PC-9 (cell line): Measurements from ENCODE around the gene SPOCK2. TPM values are rescaled to one million over a fixed set of nuclear protein-coding genes. Genes with fewer than 3 reads are reported as not detected.

ENCODE experiments used
- BruUV-seq: library from RNA; stranded (reverse); fragments of 400-500 nt; replicated peaks from 2 replicates; lab custom pipeline; 2021; lab: Mats Ljungman, UMichigan
- CTCF ChIA-PET: fragments of 300-600 bp; sonication (Branson Sonifier 250); formaldehyde crosslinking; loops from one replicate; lab custom pipeline; 2022; ENCODE audit warnings: antibody characterized with exemption; lab: Charles Lee
- POLR2A ChIA-PET: fragments of 300-600 bp; sonication (Branson Sonifier 250); formaldehyde crosslinking; loops from one replicate; lab custom pipeline; 2022; ENCODE audit warnings: antibody characterized with exemption; ENCODE audit not compliant: unreplicated experiment; lab: Charles Lee
- DNase-seq, 2 experiments: peaks; one replicate each; pipeline versions ENCODE4 v3.0.0 to v3.0.0-alpha.2; 2015 to 2022; ENCODE audit warnings: mixed read lengths in 1 of 2
- H2AFZ ChIP-seq: fragments of 200-600 bp; sonication (generic); 2 replicates; pipeline ENCODE4 v1.8.1; 2017; ENCODE audit warnings: antibody characterized with exemption
- H3F3A ChIP-seq: fragments of 200-600 bp; sonication (generic); 2 replicates; pipeline ENCODE4 v1.8.1; 2017; ENCODE audit warnings: antibody characterized with exemption, mild to moderate bottlenecking, low read depth; ENCODE audit not compliant: insufficient read depth
- H3K27ac ChIP-seq: fragments of 200-600 bp; sonication (generic); 2 replicates; pipeline ENCODE4 v1.6.1; 2016; ENCODE audit warnings: mixed run types
- H3K27me3 ChIP-seq: fragments of 200-600 bp; sonication (generic); 2 replicates; pipeline ENCODE4 v1.6.1; 2016; ENCODE audit warnings: low read depth, mixed run types; ENCODE audit not compliant: insufficient read depth
- H3K36me3 ChIP-seq: fragments of 200-600 bp; sonication (generic); 2 replicates; pipeline ENCODE4 v1.6.1; 2016; ENCODE audit warnings: low read depth, mixed run types
- H3K4me1 ChIP-seq: fragments of 200-600 bp; sonication (generic); replicated peaks from 2 replicates; pipeline ENCODE4 v1.6.1; 2016; ENCODE audit warnings: mixed run types; ENCODE audit not compliant: insufficient read depth
- H3K4me2 ChIP-seq: fragments of 200-600 bp; sonication (generic); 2 replicates; pipeline ENCODE4 v1.6.1; 2017; ENCODE audit warnings: mixed run types
- H3K4me3 ChIP-seq: fragments of 200-600 bp; sonication (generic); 2 replicates; pipeline ENCODE4 v1.6.1; 2016; ENCODE audit warnings: mixed run types
- H3K79me2 ChIP-seq: fragments of 200-600 bp; sonication (generic); 2 replicates; pipeline ENCODE4 v1.6.1; 2017; ENCODE audit warnings: low read depth, mixed run types
- H3K9me2 ChIP-seq: fragments of 200-600 bp; sonication (generic); 2 replicates; pipeline ENCODE4 v1.8.1; 2017; ENCODE audit warnings: mild to moderate bottlenecking; ENCODE audit not compliant: insufficient read depth
- H3K9me3 ChIP-seq: fragments of 200-600 bp; sonication (generic); 2 replicates; pipeline ENCODE4 v1.8.1; 2016; ENCODE audit warnings: low read depth; ENCODE audit not compliant: insufficient read depth
- H4K20me1 ChIP-seq: fragments of 200-600 bp; sonication (generic); 2 replicates; pipeline ENCODE4 v1.8.1; 2017; ENCODE audit not compliant: insufficient read depth
- CTCF ChIP-seq: fragments of 200-600 bp; sonication (generic); conservative IDR thresholded peaks from 2 replicates; pipeline ENCODE4 v1.6.1; 2017; ENCODE audit warnings: mixed run types, antibody characterized with exemption, mild to moderate bottlenecking, moderate library complexity
- EZH2 ChIP-seq: fragments of 200-600 bp; sonication (generic); IDR thresholded peaks from 2 replicates; pipeline ENCODE4 v1.8.0; 2017; ENCODE audit warnings: antibody characterized with exemption, low read depth
- intact Hi-C: fragments of 100-400 bp; cut with micrococcal nuclease; formaldehyde crosslinking; loops from one replicate; pipeline ENCODE4 v1.10.0; 2022; ENCODE audit not compliant: unreplicated experiment
- total RNA-seq: library from RNA; stranded (reverse); gene quantifications from 2 replicates; pipeline ENCODE4 v1.2.3, GENCODE V29; 2021

The SPOCK2 gene
- total RNA-seq, 1 experiment from 2014 or later: 5.3 TPM

GRCh38 chr10:72015841-72016240 lies 72.5 kb downstream of the SPOCK2 start:
- Histone ChIP-seq H3K27ac (no peak overlapping the region), H3K79me2 (no peaks in the 10 kb centered on the region), H3K4me1 (no peaks in the 10 kb centered on the region), H3K9me2 (no peaks in the 10 kb centered on the region), H3K9me3 (no peaks in the 10 kb centered on the region), H4K20me1 (no peaks in the 10 kb centered on the region), H3F3A (no peaks in the 10 kb centered on the region), H3K27me3 (no peaks in the 10 kb centered on the region), H2AFZ (no peak overlapping the region), H3K36me3 (no peaks in the 10 kb centered on the region), H3K4me2 (no peak overlapping the region), H3K4me3 (no peak overlapping the region)
- ChIA-PET CTCF (no interaction called here), POLR2A (no interaction called here)
- no TSS peak for BruUV-seq
- TF ChIP-seq CTCF (no peak), EZH2 (no peak)
- no peak for DNase-seq
- intact Hi-C loops: no loop called here

DNA sequence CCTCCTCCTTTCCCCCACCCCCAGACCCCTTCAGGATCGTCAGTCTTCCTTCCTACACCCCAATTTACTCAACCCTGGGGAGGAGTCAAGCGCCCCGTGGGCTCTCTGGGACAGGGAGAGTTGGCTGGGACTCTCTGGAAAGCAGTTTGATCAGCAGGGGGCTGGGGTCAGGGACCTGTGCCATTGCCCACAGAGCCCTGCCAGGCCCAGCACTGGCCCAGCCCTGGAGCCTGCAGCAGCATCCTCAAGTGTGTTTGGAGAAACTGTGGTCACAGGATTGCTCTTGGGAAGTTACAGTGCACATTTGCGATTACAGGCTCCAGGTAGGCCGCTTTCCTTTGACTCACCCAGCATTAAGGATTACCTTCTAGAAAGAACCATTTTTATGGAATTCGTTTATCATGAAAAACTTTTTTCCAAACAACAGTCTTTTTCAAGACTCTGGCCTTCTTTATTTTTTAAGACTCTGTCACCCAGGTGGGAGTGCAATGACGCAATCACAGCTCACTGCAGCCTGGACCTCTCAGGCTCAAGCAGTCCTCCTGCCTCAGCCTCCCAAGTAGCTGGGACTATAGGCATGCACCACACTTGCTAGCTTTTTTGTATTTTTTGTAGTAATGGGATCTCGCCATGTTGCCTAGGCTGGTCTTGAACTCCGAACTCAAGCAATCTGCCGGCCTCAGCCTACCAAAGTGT lies 73.4 kb downstream of the SPOCK2 start:
- no peaks in the 10 kb centered on the region for H3K79me2 ChIP-seq
- no peaks in the 10 kb centered on the region for H3K4me1 ChIP-seq
- no peaks in the 10 kb centered on the region for H3K36me3 ChIP-seq
- no peaks in the 10 kb centered on the region for H3F3A ChIP-seq
- no peak overlapping the region for H3K4me3 ChIP-seq
- no peak for DNase-seq
- ChIA-PET CTCF (no interaction called here), POLR2A (interaction anchor here (0.6 kb wide), 1 partner anchor 13 kb away, joined by 11 read pairs; no protein-coding TSS in a partner anchor)
- H4K20me1 ChIP-seq: no peaks in the 10 kb centered on the region
- H3K9me3 ChIP-seq: no peaks in the 10 kb centered on the region
- no peak for TF ChIP-seq EZH2
- no peak for TF ChIP-seq CTCF
- H3K27ac ChIP-seq: no peak overlapping the region
- BruUV-seq: no TSS peak
- H2AFZ ChIP-seq: no peak overlapping the region
- intact Hi-C loops: no loop called here
- no peaks in the 10 kb centered on the region for H3K27me3 ChIP-seq
- no peaks in the 10 kb centered on the region for H3K9me2 ChIP-seq
- no peak overlapping the region for H3K4me2 ChIP-seq

GRCh38 chr10:72014197-72014596 lies 74.2 kb downstream of the SPOCK2 start:
- no peak overlapping the region for H3K27ac ChIP-seq
- no peaks in the 10 kb centered on the region for H3K36me3 ChIP-seq
- DNase-seq: no peak
- H2AFZ ChIP-seq: no peak overlapping the region
- H3K4me3 ChIP-seq: no peak overlapping the region
- no peak overlapping the region for H3K4me2 ChIP-seq
- no peaks in the 10 kb centered on the region for H3K27me3 ChIP-seq
- H3K9me2 ChIP-seq: no peaks in the 10 kb centered on the region
- BruUV-seq: no TSS peak
- H3F3A ChIP-seq: no peaks in the 10 kb centered on the region
- no peak for TF ChIP-seq EZH2
- TF ChIP-seq CTCF: no peak
- ChIA-PET POLR2A (interaction anchor here (0.6 kb wide), 2 partner anchors 14 to 37 kb away, joined by 11 to 13 read pairs; no protein-coding TSS in a partner anchor), CTCF (no interaction called here)
- no peaks in the 10 kb centered on the region for H4K20me1 ChIP-seq
- H3K79me2 ChIP-seq: no peaks in the 10 kb centered on the region
- intact Hi-C loops: no loop called here
- no peaks in the 10 kb centered on the region for H3K4me1 ChIP-seq
- H3K9me3 ChIP-seq: no peaks in the 10 kb centered on the region
